Astrocyte of the spinal cord (primary cell): ENCODE data around the gene ZNHIT6.

Source experiments
- DNase-seq: peaks from one replicate; pipeline ENCODE4 v3.0.0; 2011; ENCODE audit warnings: low read depth, low spot score
- H3K4me3 ChIP-seq: 2 replicates; pipeline ENCODE4 v1.5.1; 2011; ENCODE audit warnings: low read depth, mild to moderate bottlenecking, low read length, moderate library complexity
- in situ Hi-C: cut with HindIII; loops from 2 replicates; pipeline ENCODE4 v1.10.0; 2017; ENCODE audit warnings: low sequenced_read_pairs
- TF ChIP-seq, protein P1 (sequence below): IDR thresholded peaks from 2 replicates; pipeline ENCODE4 v1.5.1; 2012; ENCODE audit warnings: low read depth, mild to moderate bottlenecking, low read length, inconsistent platforms

The ZNHIT6 gene

DNA sequence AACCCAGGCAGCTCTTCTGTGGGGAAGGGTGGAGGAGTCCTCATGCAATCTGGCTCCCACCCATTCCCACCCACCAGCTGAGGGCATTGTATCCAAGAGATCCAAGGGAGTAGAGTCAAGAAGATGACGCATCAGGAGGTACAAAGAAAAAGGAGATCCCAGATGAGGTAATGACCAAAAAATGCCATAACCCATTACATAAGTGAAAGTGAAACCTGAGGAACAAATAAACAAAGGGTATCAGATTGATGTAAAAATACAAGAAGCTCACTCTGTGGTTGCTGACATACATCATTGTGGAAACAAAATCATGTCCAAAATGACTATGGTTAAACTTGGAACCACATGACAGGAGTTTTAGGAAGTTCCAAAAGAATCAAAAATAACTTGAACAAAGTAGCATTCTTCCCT, 85.2 kb downstream of the ZNHIT6 start:
- in situ Hi-C loops, result no loop called here
- no peak overlapping the region for H3K4me3 ChIP-seq
- TF ChIP-seq, protein P1, sequence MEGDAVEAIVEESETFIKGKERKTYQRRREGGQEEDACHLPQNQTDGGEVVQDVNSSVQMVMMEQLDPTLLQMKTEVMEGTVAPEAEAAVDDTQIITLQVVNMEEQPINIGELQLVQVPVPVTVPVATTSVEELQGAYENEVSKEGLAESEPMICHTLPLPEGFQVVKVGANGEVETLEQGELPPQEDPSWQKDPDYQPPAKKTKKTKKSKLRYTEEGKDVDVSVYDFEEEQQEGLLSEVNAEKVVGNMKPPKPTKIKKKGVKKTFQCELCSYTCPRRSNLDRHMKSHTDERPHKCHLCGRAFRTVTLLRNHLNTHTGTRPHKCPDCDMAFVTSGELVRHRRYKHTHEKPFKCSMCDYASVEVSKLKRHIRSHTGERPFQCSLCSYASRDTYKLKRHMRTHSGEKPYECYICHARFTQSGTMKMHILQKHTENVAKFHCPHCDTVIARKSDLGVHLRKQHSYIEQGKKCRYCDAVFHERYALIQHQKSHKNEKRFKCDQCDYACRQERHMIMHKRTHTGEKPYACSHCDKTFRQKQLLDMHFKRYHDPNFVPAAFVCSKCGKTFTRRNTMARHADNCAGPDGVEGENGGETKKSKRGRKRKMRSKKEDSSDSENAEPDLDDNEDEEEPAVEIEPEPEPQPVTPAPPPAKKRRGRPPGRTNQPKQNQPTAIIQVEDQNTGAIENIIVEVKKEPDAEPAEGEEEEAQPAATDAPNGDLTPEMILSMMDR, result no peak
- peak; percentile 98 for DNase-seq

DNA sequence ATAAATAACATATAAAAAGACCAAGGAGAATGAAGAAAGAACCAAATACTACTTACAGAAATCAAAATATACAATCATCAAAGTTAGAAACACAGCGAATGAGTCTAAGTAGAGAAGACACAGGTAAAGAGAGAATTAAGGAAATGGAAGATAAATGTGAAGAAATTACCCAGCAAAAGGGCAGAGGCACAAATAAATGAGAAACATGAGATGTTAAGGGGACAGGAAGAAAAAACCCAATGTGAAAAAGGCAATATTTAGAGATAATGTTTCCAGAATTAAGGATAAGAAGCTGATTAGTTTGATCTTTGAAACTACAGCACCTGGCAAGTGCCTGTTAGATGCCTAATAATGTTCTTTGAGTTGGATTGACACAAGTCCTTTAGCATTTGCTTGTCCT, 86.8 kb downstream of the ZNHIT6 start:
- H3K4me3 ChIP-seq, result no peak overlapping the region
- TF ChIP-seq, protein P1, result no peak
- in situ Hi-C loops, result no loop called here
- DNase-seq, result no peak

DNA sequence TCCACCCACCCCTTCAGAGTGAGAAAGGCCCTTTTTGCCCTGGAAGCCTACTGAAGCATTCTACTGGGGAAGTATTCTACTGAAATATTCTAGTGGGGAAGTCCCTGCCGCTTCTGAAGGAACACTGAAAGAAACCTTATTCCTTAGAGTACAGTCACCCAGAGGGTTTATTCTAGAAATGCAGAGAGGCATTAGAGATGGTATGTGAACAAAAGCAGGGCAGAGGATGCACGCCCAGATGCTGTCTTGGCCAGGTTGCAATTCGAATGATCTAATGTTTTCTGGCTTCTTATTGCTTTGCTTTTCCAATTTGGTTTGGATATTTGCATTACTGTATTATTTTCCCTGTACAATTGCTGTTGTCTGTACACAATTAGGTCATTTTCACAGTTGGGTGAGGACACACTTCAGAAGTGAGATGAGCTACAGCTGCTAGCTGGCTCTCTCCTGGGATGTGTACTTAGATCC, 90.6 kb downstream of the ZNHIT6 start:
- H3K4me3 ChIP-seq, result no peak overlapping the region
- in situ Hi-C loops, result no loop called here
- DNase-seq, result peak; percentile 64
- TF ChIP-seq, protein P1, result no peak

DNA sequence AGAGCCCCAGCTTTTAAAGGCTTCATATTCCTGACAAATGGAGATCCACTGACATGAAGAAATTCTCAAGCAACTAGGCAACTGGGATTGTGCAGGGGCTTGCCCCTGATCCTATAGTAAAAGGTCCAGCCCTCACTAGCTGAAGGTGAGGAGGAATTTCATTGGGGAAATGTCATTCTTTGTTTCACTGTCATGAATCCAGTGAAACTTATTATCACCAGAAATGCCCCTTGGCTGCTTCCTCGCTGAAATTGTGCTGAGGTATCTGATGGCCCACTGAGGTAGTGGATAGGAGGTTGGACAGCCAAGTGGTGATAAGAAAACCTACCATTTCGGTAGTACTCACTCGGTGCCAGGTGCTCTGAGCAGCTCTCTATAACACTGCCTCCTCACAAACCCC, 91.5 kb downstream of the ZNHIT6 start:
- in situ Hi-C loops, result no loop called here
- H3K4me3 ChIP-seq, result no peak overlapping the region
- TF ChIP-seq, protein P1, result no peak
- DNase-seq, result no peak

DNA sequence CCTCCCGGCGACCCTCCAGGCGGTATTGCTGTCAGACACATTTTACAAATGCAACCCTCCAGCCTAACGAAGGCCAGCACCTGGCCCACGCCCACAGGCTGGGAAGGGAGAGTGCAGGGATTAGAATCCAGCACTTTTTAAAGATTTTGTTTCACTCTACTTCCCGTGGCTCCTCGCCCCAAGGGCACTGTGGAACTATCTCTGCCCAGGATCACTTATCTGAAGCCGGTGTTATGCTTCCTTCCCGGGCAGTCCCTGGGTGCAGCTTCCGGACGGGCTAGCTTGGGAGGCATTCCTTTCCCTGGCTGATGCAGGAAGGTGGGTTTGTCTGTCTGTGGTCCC, 91.9 kb downstream of the ZNHIT6 start:
- DNase-seq, result no peak
- in situ Hi-C loops, result no loop called here

DNA sequence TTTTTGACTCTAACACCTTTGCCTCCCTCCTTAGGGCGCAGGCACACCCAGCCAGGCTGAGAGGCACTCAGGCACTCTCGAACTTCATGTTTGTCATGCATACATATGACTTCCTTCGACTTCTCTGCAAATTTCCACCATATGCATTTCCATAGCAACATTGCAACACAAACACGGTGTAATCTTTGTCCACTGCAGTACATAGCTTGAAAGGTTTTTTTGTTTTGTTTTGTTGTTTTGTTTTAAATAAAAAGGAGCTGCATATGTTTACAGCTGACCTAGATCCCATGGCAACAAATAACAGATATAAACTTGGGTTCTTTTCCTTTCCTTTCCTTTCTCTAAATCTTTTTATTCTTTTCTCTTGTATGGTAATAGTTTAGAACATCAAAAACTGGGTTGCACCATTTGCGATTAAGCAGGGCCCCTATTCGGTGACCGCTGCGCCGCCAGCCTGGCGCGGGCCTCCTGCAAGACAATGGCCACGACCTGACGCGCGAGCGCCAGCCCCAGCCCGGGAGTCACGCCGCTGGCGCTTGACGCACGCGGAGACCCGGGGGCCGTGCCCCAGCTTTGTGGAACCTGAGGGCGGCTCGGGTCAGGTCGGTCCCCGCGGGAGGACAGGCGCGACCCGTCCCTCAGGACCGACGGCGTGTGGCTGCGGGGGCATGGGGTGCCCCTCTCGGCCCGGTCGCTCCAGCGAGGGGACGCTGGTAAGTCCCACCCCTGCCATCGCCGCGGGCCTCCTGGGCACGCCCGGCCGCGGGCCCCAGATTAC, 92.5 kb downstream of the ZNHIT6 start:
- DNase-seq, result no peak
- H3K4me3 ChIP-seq, result no peak overlapping the region
- in situ Hi-C loops, result no loop called here
- TF ChIP-seq, protein P1, result no peak

More for the DNA sequence above, 91.9 kb downstream of the ZNHIT6 start:
- no peak overlapping the region for H3K4me3 ChIP-seq
- TF ChIP-seq, protein P1, result no peak
